ENCODE measurements around the gene WDR20. TPM values are rescaled to one million over a fixed set of nuclear protein-coding genes. Genes with fewer than 3 reads are reported as not detected.
A peak's percentile ranks its signal among the peaks of the same experiment; 100 is the strongest.

The WDR20 gene
- total and polyA plus RNA-seq, 7 donors = 11.4 to 26.8 (median 20.6) TPM

DNA sequence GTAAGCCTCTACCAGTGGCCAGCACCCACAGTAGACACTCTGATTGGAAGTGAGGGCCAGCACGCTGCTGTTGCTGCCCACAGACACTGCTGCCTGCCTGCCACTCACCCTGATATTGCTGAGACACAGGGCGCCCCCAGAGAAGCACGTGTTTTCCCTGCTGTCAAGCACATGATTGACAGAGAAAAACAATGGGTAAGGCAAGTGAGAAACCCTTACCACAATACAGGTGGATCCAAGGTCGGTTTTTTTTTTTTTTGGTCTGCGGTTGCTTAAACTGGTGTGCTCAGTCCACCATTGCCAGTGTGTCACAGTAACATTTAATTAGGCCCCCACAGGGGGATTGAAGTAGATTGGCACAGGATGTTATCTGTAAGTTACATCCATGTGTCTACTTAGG lies 65.9 kb downstream of the WDR20 start:
- 82 to 93% (median 89%) methylated on average over 5 of the region's 5 CpGs for WGBS, 3 donors
- DNase-seq (no peak), ATAC-seq (no peak)
- TF ChIP-seq, protein P1, sequence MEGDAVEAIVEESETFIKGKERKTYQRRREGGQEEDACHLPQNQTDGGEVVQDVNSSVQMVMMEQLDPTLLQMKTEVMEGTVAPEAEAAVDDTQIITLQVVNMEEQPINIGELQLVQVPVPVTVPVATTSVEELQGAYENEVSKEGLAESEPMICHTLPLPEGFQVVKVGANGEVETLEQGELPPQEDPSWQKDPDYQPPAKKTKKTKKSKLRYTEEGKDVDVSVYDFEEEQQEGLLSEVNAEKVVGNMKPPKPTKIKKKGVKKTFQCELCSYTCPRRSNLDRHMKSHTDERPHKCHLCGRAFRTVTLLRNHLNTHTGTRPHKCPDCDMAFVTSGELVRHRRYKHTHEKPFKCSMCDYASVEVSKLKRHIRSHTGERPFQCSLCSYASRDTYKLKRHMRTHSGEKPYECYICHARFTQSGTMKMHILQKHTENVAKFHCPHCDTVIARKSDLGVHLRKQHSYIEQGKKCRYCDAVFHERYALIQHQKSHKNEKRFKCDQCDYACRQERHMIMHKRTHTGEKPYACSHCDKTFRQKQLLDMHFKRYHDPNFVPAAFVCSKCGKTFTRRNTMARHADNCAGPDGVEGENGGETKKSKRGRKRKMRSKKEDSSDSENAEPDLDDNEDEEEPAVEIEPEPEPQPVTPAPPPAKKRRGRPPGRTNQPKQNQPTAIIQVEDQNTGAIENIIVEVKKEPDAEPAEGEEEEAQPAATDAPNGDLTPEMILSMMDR (IDR thresholded peaks at IDR 0.05) = no peak
- Histone ChIP-seq H3K9me3 (no peaks in the 10 kb centered on the region), H3K27ac (no peak overlapping the region), H3K27me3 (ENCODE audit: insufficient read depth in 3 of 3, low read length in 2 of 3) (no peaks in the 10 kb centered on the region), H3K4me3 (no peak overlapping the region), H3K36me3 (ENCODE audit: insufficient read depth in 1 of 2, low read depth in 1 of 2) (peaks cover 0 to 32% of the 10 kb centered on the region in 2 donors), H3K4me1 (peaks cover 20% of the 10 kb centered on the region)
- intact Hi-C loops (cut with DNase I) = loop anchor here in 1 of 2 donors (5.0 kb wide), 2 partner anchors 63 to 498 kb away; no protein-coding TSS in a partner anchor

DNA sequence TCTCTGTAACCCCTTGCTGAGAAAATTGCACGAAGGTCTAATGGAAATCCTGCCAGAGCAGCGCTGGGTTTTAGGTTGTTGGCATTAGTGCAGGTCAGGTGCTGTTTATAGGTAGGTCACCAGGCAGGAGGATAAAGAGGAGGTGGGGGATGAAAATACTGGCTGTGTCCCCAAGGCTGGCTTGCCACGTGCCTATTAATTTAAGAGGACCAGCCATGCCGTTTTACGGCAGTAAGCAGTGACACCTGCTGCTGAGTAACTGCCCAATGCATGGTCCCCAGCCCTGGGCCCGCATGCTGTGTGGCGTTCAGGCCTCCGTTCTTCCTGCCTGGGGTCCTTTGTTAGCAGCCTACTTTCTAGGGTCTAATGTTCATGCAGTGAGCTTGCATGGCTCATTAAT lies 67.2 kb downstream of the WDR20 start:
- Histone ChIP-seq H3K9me3 (no peaks in the 10 kb centered on the region), H3K4me3 (no peak overlapping the region), H3K27ac (no peak overlapping the region), H3K27me3 (ENCODE audit: insufficient read depth in 3 of 3, low read length in 2 of 3) (no peaks in the 10 kb centered on the region), H3K36me3 (ENCODE audit: insufficient read depth in 1 of 2, low read depth in 1 of 2) (peaks cover 0 to 32% of the 10 kb centered on the region in 2 donors), H3K4me1 (peaks cover 20% of the 10 kb centered on the region)
- intact Hi-C loops (cut with DNase I) = loop anchor here in 1 of 2 donors (5.0 kb wide), 2 partner anchors 65 to 500 kb away; no protein-coding TSS in a partner anchor
- ATAC-seq (no peak), DNase-seq (no peak)
- TF ChIP-seq, protein P1 (IDR thresholded peaks at IDR 0.05) = no peak
- WGBS, 3 donors = 60 to 72% (median 61%) methylated on average over 8 of the region's 8 CpGs

DNA sequence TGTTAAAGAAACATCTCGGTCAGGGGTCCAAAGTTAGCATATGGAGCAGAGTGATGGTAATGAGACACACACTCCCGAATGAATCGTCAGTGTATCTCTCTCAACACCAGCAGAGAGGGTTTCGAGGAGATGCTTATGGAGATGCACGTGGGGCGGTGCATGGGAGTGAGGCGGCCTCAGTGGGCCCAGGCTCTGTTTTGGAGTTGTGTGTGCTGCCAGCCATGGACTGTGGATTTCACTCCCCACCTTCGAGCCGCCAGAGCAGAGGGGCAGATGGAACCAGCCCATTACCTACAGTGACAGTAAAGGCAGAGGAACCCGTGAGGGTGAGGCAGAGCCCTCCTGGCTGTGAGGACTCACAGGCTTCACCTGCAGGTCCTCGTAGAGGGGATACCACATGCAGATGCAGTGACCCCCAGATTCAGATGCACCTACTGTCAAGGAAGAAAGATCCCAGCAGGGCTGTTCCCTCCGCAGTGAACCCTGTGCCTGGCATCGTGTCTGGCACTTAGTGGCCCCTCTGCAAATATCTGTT lies 68.2 kb downstream of the WDR20 start:
- Histone ChIP-seq H3K9me3 (no peaks in the 10 kb centered on the region), H3K27ac (no peak overlapping the region), H3K36me3 (ENCODE audit: insufficient read depth in 1 of 2, low read depth in 1 of 2) (peaks cover 0 to 35% of the 10 kb centered on the region in 2 donors), H3K27me3 (ENCODE audit: insufficient read depth in 3 of 3, low read length in 2 of 3) (no peaks in the 10 kb centered on the region), H3K4me1 (peaks cover 18% of the 10 kb centered on the region), H3K4me3 (no peak overlapping the region)
- intact Hi-C loops (cut with DNase I) = loop anchor here in 1 of 2 donors (5.0 kb wide), 2 partner anchors 66 to 501 kb away; no protein-coding TSS in a partner anchor
- TF ChIP-seq, protein P1 (IDR thresholded peaks at IDR 0.05) = no peak
- DNase-seq = no peak
- ATAC-seq = no peak
- WGBS, 3 donors = 94 to 96% (median 95%) methylated on average over 13 of the region's 13 CpGs

DNA sequence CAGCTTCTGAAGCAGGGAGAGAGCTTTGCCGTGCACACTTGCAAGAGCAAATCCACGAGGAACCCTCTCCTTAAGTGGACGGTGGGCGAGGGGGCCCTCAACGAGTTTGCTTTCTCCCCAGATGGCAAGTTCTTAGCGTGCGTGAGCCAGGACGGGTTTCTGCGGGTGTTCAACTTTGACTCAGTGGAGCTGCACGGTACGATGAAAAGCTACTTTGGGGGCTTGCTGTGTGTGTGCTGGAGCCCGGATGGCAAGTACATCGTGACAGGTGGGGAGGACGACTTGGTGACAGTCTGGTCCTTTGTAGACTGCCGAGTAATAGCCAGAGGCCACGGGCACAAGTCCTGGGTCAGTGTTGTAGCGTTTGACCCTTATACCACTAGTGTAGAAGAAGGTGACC lies 69.0 kb downstream of the WDR20 start:
- Histone ChIP-seq H3K27me3 (ENCODE audit: insufficient read depth in 3 of 3, low read length in 2 of 3) (no peaks in the 10 kb centered on the region), H3K36me3 (ENCODE audit: insufficient read depth in 1 of 2, low read depth in 1 of 2) (peaks cover 0 to 35% of the 10 kb centered on the region in 2 donors), H3K4me3 (no peak overlapping the region), H3K4me1 (peaks cover 13% of the 10 kb centered on the region), H3K9me3 (no peaks in the 10 kb centered on the region), H3K27ac (peak overlapping the region; percentile 64)
- ATAC-seq = peak in 3 of 4 donors; percentile 14 to 17 (median 17)
- 80 to 90% (median 80%) methylated on average over 17 of the region's 17 CpGs for WGBS, 3 donors
- TF ChIP-seq, protein P1 (IDR thresholded peaks at IDR 0.05) = no peak
- no peak for DNase-seq
- intact Hi-C loops (cut with DNase I) = loop anchor here in 1 of 2 donors (5.0 kb wide), 2 partner anchors 66 to 501 kb away; no protein-coding TSS in a partner anchor

Measured in psoas muscle (tissue), 8 donors.